ENCODE measurements around the gene RHBDD3. TPM values are rescaled to one million over a fixed set of nuclear protein-coding genes. Genes with fewer than 3 reads are reported as not detected.

RHBDD3 gene
- total and polyA plus RNA-seq, 9 of the 15 experiments (the other 6 are each of a cell fraction or from before 2014, with no cell fraction given) = 0.32 to 35.6 (median 14.0) TPM

DNA sequence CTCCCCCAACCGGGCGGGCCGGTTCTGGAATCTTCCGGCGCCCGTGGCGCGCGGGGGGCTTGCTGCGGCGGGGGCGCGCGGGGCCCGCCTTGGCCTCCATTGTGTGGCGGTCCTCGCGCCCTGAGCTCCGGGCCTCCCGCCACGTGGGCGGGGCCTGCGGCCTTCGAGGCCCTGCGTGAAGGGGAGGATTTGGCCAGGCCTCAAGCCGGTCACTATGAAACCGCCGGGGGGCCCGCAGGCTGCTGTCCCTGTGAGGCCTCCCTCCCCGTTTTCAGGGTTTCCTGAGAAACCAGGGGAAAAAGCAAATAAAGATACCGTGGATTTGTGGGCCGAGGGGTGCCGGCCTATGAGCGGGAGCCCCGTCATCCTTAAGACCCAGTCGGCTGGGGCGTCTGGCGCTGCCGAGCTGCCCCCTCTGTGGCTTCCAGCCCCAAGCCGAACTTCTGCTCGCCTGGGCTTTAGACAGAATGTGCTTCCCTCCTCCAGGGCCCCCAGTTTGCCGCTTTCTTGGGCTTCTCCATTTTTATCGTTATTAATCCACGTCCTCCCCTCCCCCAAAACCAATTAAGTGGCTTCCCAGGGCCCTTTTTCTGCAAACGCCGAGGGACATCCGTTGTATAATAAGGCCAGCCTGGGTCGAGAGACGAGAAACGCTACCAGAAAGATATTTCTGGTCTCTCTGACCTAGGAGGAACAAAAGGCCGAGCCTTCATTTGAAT is 889 bp upstream of the RHBDD3 start (continued):
- TF ChIP-seq JUN (IDR thresholded peaks at IDR 0.05; ENCODE audit: borderline replicate concordance, low read depth, low read length) (peak; percentile 21; the same call in 1 of the 2 replicates), JUN (CRISPR knock-in tag; IDR thresholded peaks at IDR 0.05; ENCODE audit: borderline replicate concordance) (0 out of 2 replicates have a peak, but pooled peaks have one; percentile 4), NELFE (IDR thresholded peaks at IDR 0.05; ENCODE audit: insufficient read depth, insufficient read length) (no peak), SRF (CRISPR knock-in tag; IDR thresholded peaks at IDR 0.05) (no peak), HDAC1 (IDR thresholded peaks at IDR 0.05) (no peak), ZNF134 (CRISPR knock-in tag; conservative IDR thresholded peaks at IDR 0.05) (0 out of 2 replicates have a peak, but pooled peaks have one; percentile 24), U2AF1 (optimal IDR thresholded peaks at IDR 0.05; ENCODE audit: low read depth, low read length) (peak; percentile 76), FOSL1 (tag; conservative IDR thresholded peaks at IDR 0.05) (no peak), SMAD4 (CRISPR knock-in tag; conservative IDR thresholded peaks at IDR 0.05) (peak; percentile 65; the same call in 1 of the 2 replicates), ZNF592 (IDR thresholded peaks at IDR 0.05) (peak; percentile 92), DMBX1 (CRISPR knock-in tag; IDR thresholded peaks at IDR 0.05; ENCODE audit: borderline replicate concordance) (peak; percentile 67; the same call in 1 of the 2 replicates), USF2 (CRISPR knock-in tag; IDR thresholded peaks at IDR 0.05) (0 out of 2 replicates have a peak, but pooled peaks have one; percentile 22), ZBTB12 (CRISPR knock-in tag; IDR thresholded peaks at IDR 0.05) (no peak), GABPB1 (CRISPR knock-in tag; IDR thresholded peaks at IDR 0.05) (peak; percentile 27; the same call in 1 of the 2 replicates), NBN (IDR thresholded peaks at IDR 0.05; ENCODE audit: low read depth) (no peak), GATAD2A (IDR thresholded peaks at IDR 0.05) (no peak), ZBTB49 (CRISPR knock-in tag; IDR thresholded peaks at IDR 0.05; ENCODE audit: borderline replicate concordance) (0 out of 2 replicates have a peak, but pooled peaks have one; percentile 26)

Measured in K562 (cell line).